ENCODE data around the gene TOM1L1. TPM values are rescaled to one million over a fixed set of nuclear protein-coding genes. Genes with fewer than 3 reads are reported as not detected.

The TOM1L1 gene, protein sequence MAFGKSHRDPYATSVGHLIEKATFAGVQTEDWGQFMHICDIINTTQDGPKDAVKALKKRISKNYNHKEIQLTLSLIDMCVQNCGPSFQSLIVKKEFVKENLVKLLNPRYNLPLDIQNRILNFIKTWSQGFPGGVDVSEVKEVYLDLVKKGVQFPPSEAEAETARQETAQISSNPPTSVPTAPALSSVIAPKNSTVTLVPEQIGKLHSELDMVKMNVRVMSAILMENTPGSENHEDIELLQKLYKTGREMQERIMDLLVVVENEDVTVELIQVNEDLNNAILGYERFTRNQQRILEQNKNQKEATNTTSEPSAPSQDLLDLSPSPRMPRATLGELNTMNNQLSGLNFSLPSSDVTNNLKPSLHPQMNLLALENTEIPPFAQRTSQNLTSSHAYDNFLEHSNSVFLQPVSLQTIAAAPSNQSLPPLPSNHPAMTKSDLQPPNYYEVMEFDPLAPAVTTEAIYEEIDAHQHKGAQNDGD
- total RNA-seq: 1 to 10 TPM; 2.3 to 4.7 (median 4.2) TPM

DNA sequence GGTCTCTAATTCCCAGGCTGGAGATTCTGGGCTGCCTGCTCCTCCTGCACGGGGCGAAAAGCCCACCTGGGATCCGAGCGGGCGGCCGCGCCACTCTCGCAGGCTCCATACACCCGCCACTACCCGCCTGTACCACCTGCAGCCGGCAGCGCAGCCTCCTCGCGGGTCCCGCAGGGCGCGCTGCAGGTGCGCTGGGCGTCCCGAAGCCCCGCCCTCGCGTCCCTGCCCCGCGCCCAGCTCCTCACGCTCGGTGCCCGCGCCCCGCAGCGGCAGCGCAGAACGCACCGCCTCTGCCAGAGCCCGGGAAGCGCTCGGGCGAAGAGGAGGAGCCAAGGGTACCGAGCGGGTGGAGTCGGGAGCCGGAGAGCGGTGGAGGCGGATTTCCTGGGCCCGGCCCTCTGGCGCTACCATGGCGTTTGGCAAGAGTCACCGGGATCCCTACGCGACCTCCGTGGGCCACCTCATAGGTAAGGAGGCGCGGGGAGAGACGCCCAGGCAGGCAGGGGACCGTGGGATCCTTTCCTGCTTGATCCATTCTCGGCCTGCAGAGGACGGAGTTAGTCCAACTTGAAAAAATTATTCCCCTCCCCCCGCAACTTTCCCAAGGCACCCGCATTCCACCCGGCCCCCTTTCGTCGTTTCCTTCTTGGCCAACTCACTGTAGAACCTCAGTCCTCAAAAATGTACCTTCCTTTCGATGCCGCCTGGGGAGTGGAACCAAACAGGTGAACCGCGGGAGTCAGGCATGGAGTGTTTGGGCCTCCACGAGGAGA is at the start of gene TOM1L1:
Gene TOM1L1 (plus strand): TSS at position 396 of the 773 bp plus-strand sequence. CDS start 14 bp downstream, at position 410.
- no peaks in the 10 kb centered on the region for H3K9me3 ChIP-seq
- peaks cover 5 to 9% of the 10 kb centered on the region in 2 donors for H3K4me1 ChIP-seq
- H3K27ac ChIP-seq: peak within 1 kb of the TSS in 1 of 4 donors; percentile 43
- DNase-seq: peak; percentile 12 to 21
- intact Hi-C loops (cut with DNase I; ENCODE audit: low total_unique reads): no loop called here
- in situ Hi-C loops (cut with MboI; ENCODE audit: low sequenced_read_pairs in 4 of 4): no loop called here
- peak within 1 kb of the TSS; percentile 48 to 64 (median 58) for H3K4me3 ChIP-seq
- H3K27me3 ChIP-seq: peaks cover 0 to 4% (median 0%) of the 10 kb centered on the region in 3 donors
- ATAC-seq: peak; percentile 75
- TF ChIP-seq, protein P1, sequence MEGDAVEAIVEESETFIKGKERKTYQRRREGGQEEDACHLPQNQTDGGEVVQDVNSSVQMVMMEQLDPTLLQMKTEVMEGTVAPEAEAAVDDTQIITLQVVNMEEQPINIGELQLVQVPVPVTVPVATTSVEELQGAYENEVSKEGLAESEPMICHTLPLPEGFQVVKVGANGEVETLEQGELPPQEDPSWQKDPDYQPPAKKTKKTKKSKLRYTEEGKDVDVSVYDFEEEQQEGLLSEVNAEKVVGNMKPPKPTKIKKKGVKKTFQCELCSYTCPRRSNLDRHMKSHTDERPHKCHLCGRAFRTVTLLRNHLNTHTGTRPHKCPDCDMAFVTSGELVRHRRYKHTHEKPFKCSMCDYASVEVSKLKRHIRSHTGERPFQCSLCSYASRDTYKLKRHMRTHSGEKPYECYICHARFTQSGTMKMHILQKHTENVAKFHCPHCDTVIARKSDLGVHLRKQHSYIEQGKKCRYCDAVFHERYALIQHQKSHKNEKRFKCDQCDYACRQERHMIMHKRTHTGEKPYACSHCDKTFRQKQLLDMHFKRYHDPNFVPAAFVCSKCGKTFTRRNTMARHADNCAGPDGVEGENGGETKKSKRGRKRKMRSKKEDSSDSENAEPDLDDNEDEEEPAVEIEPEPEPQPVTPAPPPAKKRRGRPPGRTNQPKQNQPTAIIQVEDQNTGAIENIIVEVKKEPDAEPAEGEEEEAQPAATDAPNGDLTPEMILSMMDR (IDR thresholded peaks at IDR 0.05 in 4 of 5, conservative IDR thresholded peaks at IDR 0.05 in 1 of 5): no peak
- no peak for TF ChIP-seq POLR2A (IDR thresholded peaks at IDR 0.05)
- H3K36me3 ChIP-seq: no peaks in the 10 kb centered on the region

DNA sequence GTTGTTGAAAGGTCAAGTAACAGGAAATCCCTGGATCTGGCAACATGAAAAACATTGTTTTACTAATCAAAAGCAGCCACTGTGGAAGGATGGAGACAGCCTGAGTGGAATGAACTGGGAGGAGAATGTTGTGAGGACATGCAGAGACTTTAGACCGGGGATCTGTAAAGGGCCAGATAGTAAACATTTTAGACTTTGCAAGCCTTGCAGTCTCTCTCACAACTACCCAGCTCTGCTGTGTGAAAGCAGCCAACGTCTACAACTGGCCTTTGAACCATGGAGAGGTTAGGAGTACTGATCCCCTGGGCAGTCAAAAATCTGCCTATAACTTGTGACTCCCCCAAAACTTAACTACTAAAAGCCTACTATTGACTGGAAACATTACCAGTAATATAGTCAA is 41.5 kb upstream of the TOM1L1 start:
- intact Hi-C loops (cut with DNase I; ENCODE audit: low total_unique reads): no loop called here
- H3K36me3 ChIP-seq: no peaks in the 10 kb centered on the region
- DNase-seq: no peak
- no peaks in the 10 kb centered on the region for H3K9me3 ChIP-seq
- H3K27ac ChIP-seq: no peak overlapping the region
- in situ Hi-C loops (cut with MboI; ENCODE audit: low sequenced_read_pairs in 4 of 4): loop anchor here in 1 of 4 donors (25.0 kb wide), 1 partner anchor 97 kb away; no protein-coding TSS in a partner anchor
- no peak overlapping the region for H3K4me3 ChIP-seq
- no peaks in the 10 kb centered on the region for H3K27me3 ChIP-seq
- TF ChIP-seq, protein P1 (IDR thresholded peaks at IDR 0.05 in 4 of 5, conservative IDR thresholded peaks at IDR 0.05 in 1 of 5): no peak
- TF ChIP-seq POLR2A (IDR thresholded peaks at IDR 0.05): no peak
- no peak for ATAC-seq
- no peaks in the 10 kb centered on the region for H3K4me1 ChIP-seq

DNA sequence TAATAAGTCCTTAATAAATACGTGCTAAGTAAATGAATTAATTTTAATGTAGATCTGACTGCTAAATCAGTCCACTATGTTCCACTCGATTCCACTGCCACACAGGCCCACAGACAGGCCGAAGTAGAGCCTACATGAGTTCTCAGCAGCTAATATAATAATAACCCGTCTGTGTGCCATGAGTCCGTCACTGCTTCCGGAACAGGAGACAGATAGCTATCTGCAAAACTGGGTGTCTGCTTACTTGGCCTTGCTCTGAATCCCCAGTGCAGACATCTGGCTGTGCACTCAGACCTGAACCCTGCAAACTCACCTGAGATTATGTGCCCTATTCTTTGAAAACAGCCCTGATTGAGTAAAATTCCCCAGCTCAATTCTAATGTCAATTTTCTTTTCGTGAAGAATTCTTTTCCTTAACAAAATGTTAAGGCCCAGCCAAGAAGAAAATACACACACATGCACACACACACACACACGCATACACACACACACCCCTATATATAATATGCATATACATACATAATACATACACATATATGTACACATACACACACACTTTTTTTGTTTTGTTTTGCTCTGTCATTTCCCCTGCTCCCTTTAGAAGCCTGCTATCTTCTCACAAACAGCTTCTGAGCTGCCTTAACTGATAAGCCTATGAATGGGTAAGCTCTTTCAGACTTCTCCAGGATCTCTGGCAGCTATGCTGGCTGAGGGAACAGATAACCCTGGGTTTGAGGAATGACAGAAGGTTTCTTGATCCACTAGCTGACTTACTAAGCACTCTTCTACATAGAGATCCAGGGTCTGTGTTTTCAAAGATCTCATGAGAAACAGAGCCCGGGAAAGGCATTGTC is 39.8 kb upstream of the TOM1L1 start:
- Histone ChIP-seq H3K27ac (no peak overlapping the region), H3K4me1 (no peaks in the 10 kb centered on the region), H3K4me3 (no peak overlapping the region), H3K9me3 (no peaks in the 10 kb centered on the region), H3K27me3 (no peaks in the 10 kb centered on the region), H3K36me3 (no peaks in the 10 kb centered on the region)
- in situ Hi-C loops (cut with MboI; ENCODE audit: low sequenced_read_pairs in 4 of 4): loop anchor here in 1 of 4 donors (25.0 kb wide), 1 partner anchor 99 kb away; no protein-coding TSS in a partner anchor
- ATAC-seq: no peak
- TF ChIP-seq, protein P1 (IDR thresholded peaks at IDR 0.05 in 4 of 5, conservative IDR thresholded peaks at IDR 0.05 in 1 of 5): no peak
- TF ChIP-seq POLR2A (IDR thresholded peaks at IDR 0.05): no peak
- DNase-seq: no peak
- intact Hi-C loops (cut with DNase I; ENCODE audit: low total_unique reads): no loop called here

DNA sequence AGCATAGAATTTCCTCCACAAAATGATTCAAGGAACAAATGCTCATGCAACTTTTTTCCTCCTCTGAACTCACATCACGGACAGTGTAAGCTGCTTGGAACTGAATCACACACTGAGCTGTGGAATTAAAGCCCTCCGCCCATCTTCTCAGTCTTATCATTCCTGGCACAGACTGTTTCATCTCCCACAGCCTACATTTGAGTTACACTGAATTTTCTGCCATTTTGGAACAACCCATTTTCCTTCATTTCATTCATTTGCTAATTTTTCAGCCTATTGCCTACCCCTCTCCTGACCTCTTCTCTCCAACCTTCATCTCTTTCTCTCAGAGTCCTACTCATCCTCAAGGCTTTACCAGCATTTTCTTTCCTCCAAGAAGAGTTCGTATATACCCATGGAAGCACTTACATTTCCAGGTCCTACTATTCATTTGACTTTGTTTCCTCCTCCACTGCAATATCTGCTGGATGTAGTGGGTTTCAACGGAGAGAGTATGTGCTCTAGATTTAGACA is 39.1 kb upstream of the TOM1L1 start:
- no peaks in the 10 kb centered on the region for H3K36me3 ChIP-seq
- intact Hi-C loops (cut with DNase I; ENCODE audit: low total_unique reads): no loop called here
- H3K4me3 ChIP-seq: no peak overlapping the region
- H3K27me3 ChIP-seq: no peaks in the 10 kb centered on the region
- no peaks in the 10 kb centered on the region for H3K9me3 ChIP-seq
- in situ Hi-C loops (cut with MboI; ENCODE audit: low sequenced_read_pairs in 4 of 4): loop anchor here in 1 of 4 donors (25.0 kb wide), 1 partner anchor 99 kb away; no protein-coding TSS in a partner anchor
- DNase-seq: no peak
- no peak overlapping the region for H3K27ac ChIP-seq
- no peak for TF ChIP-seq POLR2A (IDR thresholded peaks at IDR 0.05)
- TF ChIP-seq, protein P1 (IDR thresholded peaks at IDR 0.05 in 4 of 5, conservative IDR thresholded peaks at IDR 0.05 in 1 of 5): no peak
- H3K4me1 ChIP-seq: no peaks in the 10 kb centered on the region
- ATAC-seq: no peak

Measured in gastrocnemius medialis (tissue), 4 donors.